Measurements from ENCODE around the gene PHLDB2.

GRCh38 chr3:111874177-111874820 is 15.2 kb downstream of the PHLDB2 start:
- TF ChIP-seq POLR2A (IDR thresholded peaks at IDR 0.05; ENCODE audit: low read depth) (no peak), CTCF (IDR thresholded peaks at IDR 0.05) (no peak), POLR2AphosphoS5 (IDR thresholded peaks at IDR 0.05) (peak in 1 of 2 donors; percentile 21), EP300 (IDR thresholded peaks at IDR 0.05) (no peak)

All from esophagus muscularis mucosa (tissue), 4 donors.